Right atrium auricular region (tissue), 2 donors: Measurements from ENCODE around the gene FLT1. TPM values are rescaled to one million over a fixed set of nuclear protein-coding genes. Genes with fewer than 3 reads are reported as not detected.

ENCODE experiments used
- DNase-seq: peaks from one replicate; pipeline ENCODE4 v3.0.0-alpha.2; 2019; ENCODE audit warnings: low spot score
- H3K27ac ChIP-seq, 2 donors: fragments of 200-600 bp; sonication (generic); 1 replicate in 1 of 2; 2 replicates in 1 of 2; pipeline ENCODE4 v1.5.1; 2016 to 2019
- H3K27me3 ChIP-seq, 2 donors: fragments of 200-600 bp; sonication (generic); one replicate each; pipeline versions ENCODE4 v1.5.1 to v1.6.0; 2017 to 2019
- H3K36me3 ChIP-seq: fragments of 200-600 bp; sonication (generic); one replicate; pipeline ENCODE4 v1.5.1; 2016
- H3K4me1 ChIP-seq, 2 donors: fragments of 200-600 bp; sonication (generic); one replicate each; pipeline versions ENCODE4 v1.5.1 to v1.6.0; 2017 to 2019
- H3K4me3 ChIP-seq, 2 donors: fragments of 200-600 bp; sonication (generic); 1 replicate in 1 of 2; 2 replicates in 1 of 2; pipeline ENCODE4 v1.5.1; 2017 to 2019; ENCODE audit warnings: mild to moderate bottlenecking in 1 of 2, moderate library complexity in 1 of 2
- H3K9me3 ChIP-seq, 2 donors: fragments of 200-600 bp; sonication (generic); one replicate each; pipeline ENCODE4 v1.5.1; 2019
- total RNA-seq, 2 donors: library from RNA; depleted of rRNA; stranded (reverse); fragments of >200 nt; gene quantifications; one replicate each; pipeline ENCODE4 v1.1.0, GENCODE V29; 2016
- TF ChIP-seq, protein P1 (sequence below), 2 donors: fragments of 200-600 bp; sonication (generic); IDR thresholded peaks; one replicate each; pipeline ENCODE4 v1.5.1; 2019; ENCODE audit warnings: antibody characterized with exemption in 2 of 2

FLT1 gene
- total RNA-seq, 2 donors from 2014 or later = 40.0 to 51.3 TPM

DNA sequence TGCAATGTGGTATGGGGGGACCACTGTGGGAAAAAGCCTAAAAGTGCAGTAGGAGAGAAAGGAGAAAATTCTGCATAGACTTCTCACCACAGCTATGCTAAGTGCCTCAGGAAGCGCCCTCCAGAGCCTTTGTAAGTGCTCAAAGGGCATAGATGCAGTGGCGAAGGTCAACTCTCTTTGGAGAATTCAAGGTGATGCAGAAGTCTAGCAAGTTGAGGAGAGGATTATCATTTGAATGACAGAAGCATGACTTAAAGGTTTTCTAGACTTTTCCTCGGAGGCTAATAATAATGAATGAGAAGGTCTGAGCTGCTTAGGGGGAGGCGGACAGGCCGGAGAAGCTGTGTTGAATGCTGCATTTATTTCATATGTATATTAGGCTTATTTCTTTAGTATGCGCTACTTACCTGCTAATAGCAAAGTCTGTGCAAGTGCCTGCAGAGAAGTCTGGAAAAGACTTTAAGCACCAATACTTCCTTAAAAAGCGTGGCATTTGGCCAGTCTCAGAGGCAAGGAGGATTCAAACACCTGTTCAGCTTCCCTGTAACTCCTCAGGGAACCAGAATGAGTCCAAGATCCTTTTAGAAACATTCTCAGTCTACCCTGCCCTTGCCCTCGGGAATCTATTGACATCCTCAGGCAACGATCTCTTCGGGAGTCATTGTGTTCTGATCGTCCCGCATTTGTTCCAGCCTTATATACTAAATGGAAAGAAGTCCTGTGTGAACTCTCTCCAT, 56.2 kb downstream of the FLT1 start:
- Histone ChIP-seq H3K9me3 (peaks cover 0 to 5% of the 10 kb centered on the region in 2 donors), H3K27ac (no peak overlapping the region), H3K4me3 (no peak overlapping the region), H3K36me3 (no peaks in the 10 kb centered on the region), H3K4me1 (peaks cover 0 to 12% of the 10 kb centered on the region in 2 donors), H3K27me3 (no peaks in the 10 kb centered on the region)
- TF ChIP-seq, protein P1, sequence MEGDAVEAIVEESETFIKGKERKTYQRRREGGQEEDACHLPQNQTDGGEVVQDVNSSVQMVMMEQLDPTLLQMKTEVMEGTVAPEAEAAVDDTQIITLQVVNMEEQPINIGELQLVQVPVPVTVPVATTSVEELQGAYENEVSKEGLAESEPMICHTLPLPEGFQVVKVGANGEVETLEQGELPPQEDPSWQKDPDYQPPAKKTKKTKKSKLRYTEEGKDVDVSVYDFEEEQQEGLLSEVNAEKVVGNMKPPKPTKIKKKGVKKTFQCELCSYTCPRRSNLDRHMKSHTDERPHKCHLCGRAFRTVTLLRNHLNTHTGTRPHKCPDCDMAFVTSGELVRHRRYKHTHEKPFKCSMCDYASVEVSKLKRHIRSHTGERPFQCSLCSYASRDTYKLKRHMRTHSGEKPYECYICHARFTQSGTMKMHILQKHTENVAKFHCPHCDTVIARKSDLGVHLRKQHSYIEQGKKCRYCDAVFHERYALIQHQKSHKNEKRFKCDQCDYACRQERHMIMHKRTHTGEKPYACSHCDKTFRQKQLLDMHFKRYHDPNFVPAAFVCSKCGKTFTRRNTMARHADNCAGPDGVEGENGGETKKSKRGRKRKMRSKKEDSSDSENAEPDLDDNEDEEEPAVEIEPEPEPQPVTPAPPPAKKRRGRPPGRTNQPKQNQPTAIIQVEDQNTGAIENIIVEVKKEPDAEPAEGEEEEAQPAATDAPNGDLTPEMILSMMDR (IDR thresholded peaks at IDR 0.05) = no peak
- DNase-seq = no peak

DNA sequence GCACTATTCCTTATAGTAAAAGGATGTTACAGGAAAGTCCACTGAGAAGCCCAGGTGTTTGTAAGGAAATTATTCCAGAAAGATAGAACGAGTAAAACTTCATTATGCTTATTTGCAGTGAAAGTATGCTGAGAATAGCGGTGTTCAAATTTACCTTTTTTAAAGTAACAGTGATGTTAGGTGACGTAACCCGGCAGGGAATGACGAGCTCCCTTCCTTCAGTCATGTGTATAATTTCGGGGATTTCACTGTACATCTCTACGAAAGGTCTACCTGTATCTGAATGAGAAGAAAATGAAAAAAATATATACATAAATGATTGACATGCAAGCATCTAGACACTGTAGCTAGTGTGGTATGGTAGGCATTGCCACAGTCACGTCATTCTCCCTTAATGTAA, 56.9 kb downstream of the FLT1 start:
- Histone ChIP-seq H3K4me1 (peaks cover 0 to 12% of the 10 kb centered on the region in 2 donors), H3K4me3 (no peak overlapping the region), H3K36me3 (no peaks in the 10 kb centered on the region), H3K27ac (no peak overlapping the region), H3K9me3 (no peaks in the 10 kb centered on the region), H3K27me3 (no peaks in the 10 kb centered on the region)
- DNase-seq = no peak
- TF ChIP-seq, protein P1 (IDR thresholded peaks at IDR 0.05) = no peak

DNA sequence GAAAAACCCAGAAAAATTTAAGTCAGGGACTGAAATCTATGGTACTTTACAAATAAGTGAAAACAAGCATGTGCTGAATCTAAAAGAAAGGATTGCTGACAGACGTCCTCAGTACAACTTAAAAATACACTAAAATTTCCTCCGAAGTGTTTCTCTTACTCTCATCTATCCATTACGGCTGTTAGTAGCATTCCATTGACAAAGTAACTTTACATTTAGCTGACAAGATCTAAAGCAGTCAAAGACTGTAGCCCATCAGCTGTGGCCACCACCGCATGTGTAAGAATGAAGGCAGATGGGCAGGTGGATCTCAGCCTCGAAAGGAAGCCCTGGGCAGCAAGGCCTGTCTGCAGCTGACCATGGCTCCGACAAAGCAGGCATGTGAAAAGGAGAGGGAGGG, 59.0 kb downstream of the FLT1 start:
- Histone ChIP-seq H3K9me3 (no peaks in the 10 kb centered on the region), H3K27me3 (no peaks in the 10 kb centered on the region), H3K4me3 (no peak overlapping the region), H3K36me3 (no peaks in the 10 kb centered on the region), H3K27ac (no peak overlapping the region), H3K4me1 (no peaks in the 10 kb centered on the region)
- DNase-seq = no peak
- TF ChIP-seq, protein P1 (IDR thresholded peaks at IDR 0.05) = no peak

DNA sequence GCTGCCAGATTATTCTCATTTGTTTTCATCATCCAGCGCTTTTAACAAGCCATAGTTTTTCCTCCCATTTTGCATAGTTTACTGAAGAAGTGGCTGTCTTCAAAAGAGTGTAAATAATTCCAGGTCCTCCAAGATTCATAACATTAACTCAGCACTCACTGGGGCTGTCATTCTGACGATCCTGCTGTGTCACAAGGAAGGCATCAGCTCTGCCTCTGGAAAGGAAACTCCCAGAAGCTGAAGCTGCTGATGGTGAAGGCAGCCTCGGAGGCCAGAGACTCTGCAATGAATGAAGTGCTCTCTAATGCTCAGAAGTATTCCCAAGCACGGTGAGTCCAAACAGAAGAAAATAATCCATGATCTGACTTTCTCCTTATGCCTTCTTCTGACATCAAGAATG, 60.0 kb downstream of the FLT1 start:
- H3K36me3 ChIP-seq = no peaks in the 10 kb centered on the region
- no peaks in the 10 kb centered on the region for H3K9me3 ChIP-seq
- no peak overlapping the region for H3K4me3 ChIP-seq
- no peak overlapping the region for H3K27ac ChIP-seq
- no peaks in the 10 kb centered on the region for H3K4me1 ChIP-seq
- no peak for DNase-seq
- no peaks in the 10 kb centered on the region for H3K27me3 ChIP-seq
- TF ChIP-seq, protein P1 (IDR thresholded peaks at IDR 0.05) = no peak

DNA sequence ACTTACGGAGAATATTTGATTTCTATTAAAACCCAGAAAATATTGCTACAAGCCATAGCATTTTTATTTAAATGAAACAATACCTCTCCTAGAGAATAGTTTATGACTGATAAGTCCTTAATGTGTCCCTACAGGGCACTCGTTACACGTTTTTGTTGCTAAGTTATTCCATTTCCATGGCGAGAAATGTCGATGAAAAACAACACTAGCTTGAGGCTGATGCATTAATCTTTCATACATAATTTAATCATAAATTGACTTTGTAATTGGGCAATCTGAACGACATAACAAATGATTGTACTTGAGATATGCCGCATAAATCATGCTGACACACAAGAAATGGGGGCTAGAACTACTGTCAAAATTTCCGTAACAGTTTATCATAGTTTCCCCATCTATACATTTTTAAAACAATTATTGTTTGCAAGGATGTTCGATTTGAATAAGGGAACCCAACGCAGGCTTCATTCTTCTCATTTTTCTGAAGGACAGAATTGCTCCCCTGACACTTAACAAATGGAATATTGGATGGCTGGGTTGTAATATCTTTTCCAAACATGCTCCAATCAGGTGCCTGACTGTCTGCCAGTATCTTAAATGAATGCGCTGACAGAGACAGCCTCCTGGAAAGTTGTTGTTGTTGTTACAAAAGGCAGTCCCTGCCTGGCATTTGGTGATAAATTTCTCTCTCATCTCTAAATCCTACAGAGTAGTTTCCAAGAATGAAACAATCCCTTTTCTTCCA, 61.9 kb downstream of the FLT1 start:
- DNase-seq = no peak
- Histone ChIP-seq H3K27ac (no peak overlapping the region), H3K36me3 (no peaks in the 10 kb centered on the region), H3K27me3 (no peaks in the 10 kb centered on the region), H3K9me3 (no peaks in the 10 kb centered on the region), H3K4me1 (no peaks in the 10 kb centered on the region), H3K4me3 (no peak overlapping the region)
- TF ChIP-seq, protein P1 (IDR thresholded peaks at IDR 0.05) = no peak
